ENCODE data around the gene FRYL.
"Not testable (repeated sequence)": the region's sequence is repeated elsewhere in the genome, so short reads cannot be mapped to it uniquely, and the experiment has no call there.

The FRYL gene

GRCh38 chr4:48653217-48654014 is 126.7 kb downstream of the FRYL start:
- DNase-seq, result peak; percentile 70

- no peak for DNase-seq
These were observed 128.2 kb downstream of the FRYL start for GRCh38 chr4:48651914-48652313.

GRCh38 chr4:48649505-48649904 is 130.6 kb downstream of the FRYL start:
- DNase-seq, result no peak

- no peak for DNase-seq
These were observed 134.8 kb downstream of the FRYL start for GRCh38 chr4:48645225-48645794.

GRCh38 chr4:48642421-48643374 is 137.4 kb downstream of the FRYL start:
- no peak for DNase-seq

GRCh38 chr4:48641401-48641800 is 138.7 kb downstream of the FRYL start:
- no peak for DNase-seq

- no peak for DNase-seq
These were observed 139.4 kb downstream of the FRYL start for GRCh38 chr4:48640699-48641098.

- no peak for DNase-seq
These were observed 139.9 kb downstream of the FRYL start for GRCh38 chr4:48640225-48640624.

- DNase-seq, result no peak
These were observed 140.3 kb downstream of the FRYL start for GRCh38 chr4:48639807-48640206.

- not testable (repeated sequence) for DNase-seq
These were observed 141.5 kb downstream of the FRYL start for GRCh38 chr4:48638586-48638985.

GRCh38 chr4:48636911-48637310 is 143.2 kb downstream of the FRYL start:
- DNase-seq, result no peak

- no peak for DNase-seq
These were observed 144.1 kb downstream of the FRYL start for GRCh38 chr4:48635980-48636379.

- peak; percentile 30 for DNase-seq
These were observed 144.8 kb downstream of the FRYL start for GRCh38 chr4:48635310-48635709.

GRCh38 chr4:48634688-48635308 is 145.3 kb downstream of the FRYL start:
- DNase-seq, result no peak

GRCh38 chr4:48633657-48634056 is 146.4 kb downstream of the FRYL start:
- no peak for DNase-seq

GRCh38 chr4:48629458-48629857 is 150.6 kb downstream of the FRYL start:
- DNase-seq, result no peak

- DNase-seq, result no peak
These were observed 156.8 kb downstream of the FRYL start for GRCh38 chr4:48623182-48623780.

- no peak for DNase-seq
These were observed 159.2 kb downstream of the FRYL start for GRCh38 chr4:48620831-48621230.

- DNase-seq, result no peak
These were observed 160.0 kb downstream of the FRYL start for GRCh38 chr4:48620093-48620492.

- no peak for DNase-seq
These were observed 175.6 kb downstream of the FRYL start for GRCh38 chr4:48604527-48604926.

GRCh38 chr4:48604041-48604440 is 176.0 kb downstream of the FRYL start:
- DNase-seq, result no peak

- DNase-seq, result no peak
These were observed 176.6 kb downstream of the FRYL start for GRCh38 chr4:48603366-48604003.

Data from activated naive CD4-positive, alpha-beta T cell treated with Interleukin-2 at 50 U/mL for 16 hours (primary cell).